K562 (cell line): ENCODE results near the gene EEF1AKMT4. TPM values are rescaled to one million over a fixed set of nuclear protein-coding genes. Genes with fewer than 3 reads are reported as not detected.

Experiments
- ATAC-seq: fragments of 200-7000 bp; cut with Tn5 transposase; 3 replicates; pipeline ENCODE4 v1.9.1; 2020; ENCODE audit warnings: moderate library complexity
- BruUV-seq: library from RNA; stranded (reverse); fragments of 400-500 nt; replicated peaks from 2 replicates; lab custom pipeline; 2021; lab: Mats Ljungman, UMichigan
- CTCF ChIA-PET: fragments of 300-600 bp; formaldehyde crosslinking; extraction: SDS; loops from one replicate; lab custom pipeline; 2021; ENCODE audit warnings: low intra/inter-chr PET ratio; lab: Yijun Ruan, JAX
- POLR2A ChIA-PET: fragments of 300-600, 350-650 bp; sonication (Branson Sonifier 250); formaldehyde crosslinking; extraction: SDS; loops from one replicate; lab custom pipeline; 2021; ENCODE audit warnings: antibody characterized with exemption, inconsistent platforms; lab: Yijun Ruan, JAX
- DNase-seq, 4 experiments: peaks; one replicate each; pipeline versions ENCODE4 v3.0.0 to v3.0.0-alpha.2; 2011 to 2018; ENCODE audit warnings: low spot score in 3 of 4, mixed read lengths in 3 of 4; ENCODE audit errors: extremely low read depth in 1 of 4
- FAIRE-seq: peaks from 2 replicates; lab custom pipeline; 2011; peaks lifted over from hg19 to GRCh38; lab: Jason Lieb, UNC
- H2AFZ ChIP-seq: 2 replicates; pipeline ENCODE4 v1.6.0; 2011; ENCODE audit warnings: low read depth, low read length, control low read depth, inconsistent platforms
- H3K27ac ChIP-seq: fragments of 200-600 bp; 3 replicates; pipeline ENCODE4 v1.8.0; 2011; ENCODE audit warnings: low read depth, mild to moderate bottlenecking, control low read depth, inconsistent platforms, low read length, moderate library complexity, mixed read lengths; ENCODE audit errors: extremely low read depth
- H3K27me3 ChIP-seq, 2 experiments: fragments of 300-600 bp in 1 of 2; 2 replicates in 1 of 2; 3 replicates in 1 of 2; pipeline versions ENCODE4 v1.6.0 to v1.8.0; 2011; ENCODE audit warnings: inconsistent platforms in 2 of 2, low read length in 2 of 2, mild to moderate bottlenecking in 1 of 2, mixed read lengths in 1 of 2, moderate library complexity in 1 of 2; ENCODE audit not compliant: control insufficient read depth in 2 of 2, insufficient read depth in 2 of 2
- H3K36me3 ChIP-seq: fragments of 300-600 bp; 3 replicates; pipeline ENCODE4 v1.8.0; 2011; ENCODE audit warnings: mild to moderate bottlenecking, low read length, inconsistent platforms; ENCODE audit not compliant: control insufficient read depth, insufficient read depth
- H3K4me1 ChIP-seq, 2 experiments: fragments of 200-600 bp in 1 of 2; replicated peaks in 1 of 2; 2 replicates in 1 of 2; 3 replicates in 1 of 2; pipeline versions ENCODE4 v1.5.1 to v1.8.0; 2011; ENCODE audit warnings: inconsistent platforms in 2 of 2, low read length in 2 of 2, mild to moderate bottlenecking in 1 of 2, mixed read lengths in 1 of 2, moderate library complexity in 1 of 2; ENCODE audit not compliant: control insufficient read depth in 2 of 2, insufficient read depth in 2 of 2
- H3K4me2 ChIP-seq: 2 replicates; pipeline ENCODE4 v1.6.1; 2011; ENCODE audit warnings: low read length, control low read depth, inconsistent platforms, mixed read lengths; ENCODE audit not compliant: insufficient read depth
- H3K4me3 ChIP-seq: fragments of 200-600 bp; sonication (generic), shearing (Covaris generic); 2 replicates; pipeline ENCODE4 v1.5.1; 2016; ENCODE audit warnings: control low read depth, inconsistent platforms
- H3K79me2 ChIP-seq: fragments of 200-600 bp; 3 replicates; pipeline ENCODE4 v1.8.0; 2011; ENCODE audit warnings: low read length, inconsistent platforms; ENCODE audit not compliant: control insufficient read depth, insufficient read depth
- H3K9ac ChIP-seq, 2 experiments: 2 replicates each; pipeline versions ENCODE4 v1.6.0 to v1.6.1; 2011; ENCODE audit warnings: low read depth in 2 of 2, low read length in 2 of 2, control low read depth in 1 of 2, inconsistent platforms in 1 of 2, mild to moderate bottlenecking in 1 of 2, mixed read lengths in 1 of 2; ENCODE audit not compliant: insufficient read depth in 1 of 2
- H3K9me1 ChIP-seq: one replicate; pipeline ENCODE4 v1.6.0; 2011; ENCODE audit warnings: inconsistent platforms, mild to moderate bottlenecking, low read length, moderate library complexity; ENCODE audit not compliant: control insufficient read depth, insufficient read depth
- H3K9me3 ChIP-seq: replicated peaks from 2 replicates; pipeline ENCODE4 v1.5.1; 2011; ENCODE audit warnings: low read depth, low read length, inconsistent platforms; ENCODE audit not compliant: control insufficient read depth, insufficient read depth
- H4K20me1 ChIP-seq: replicated peaks from 2 replicates; pipeline ENCODE4 v1.6.1; 2011; ENCODE audit warnings: low read length, inconsistent platforms, mixed read lengths; ENCODE audit not compliant: control insufficient read depth, insufficient read depth
- MED1 ChIP-seq: sonication (generic); formaldehyde crosslinking; IDR thresholded peaks from 2 replicates; pipeline ENCODE4 v1.8.1; 2023; ENCODE audit warnings: missing genetic modification reagents, borderline replicate concordance
- SPI1 ChIP-seq: IDR thresholded peaks from 2 replicates; pipeline ENCODE4 v1.6.1; 2011; ENCODE audit warnings: low read depth, low read length, control low read depth, borderline replicate concordance
- WGBS: fragments of 100-300 bp; shearing (Covaris generic); methylation state at CpG from one replicate; pipeline ENCODE4 v1.1.6; 2016; ENCODE audit warnings: low coverage, mixed read lengths; ENCODE audit not compliant: insufficient coverage; ENCODE audit errors: missing lambda C conversion rate; 5-methylcytosine and 5-hydroxymethylcytosine counted together
- in situ Hi-C: fragments of 300-500 bp; cut with MboI; formaldehyde crosslinking; loops from 4 replicates; pipeline ENCODE4 v1.15.0; 2018; ENCODE audit warnings: inconsistent platforms, mixed read lengths
- intact Hi-C: fragments of 100-400 bp; cut with micrococcal nuclease; formaldehyde crosslinking; loops from 2 replicates; pipeline ENCODE4 v1.14.2; 2022
- polyA plus RNA-seq, 8 experiments: library from polyadenylated mRNA; depleted of rRNA in 4 of 8; stranded (reverse) in 5 of 8; unstranded in 3 of 8; fragments of >200 nt; fragmentation: Nextera tagmentation in 2 of 8; fragmentation: Illumina TruSeq in 1 of 8; extraction: Ambion mirVana in 2 of 8; extraction: Trizol in 1 of 8; gene quantifications; 2 replicates each; pipeline versions ENCODE4 v1.2.1 to v1.2.3, GENCODE V29; 2011 to 2014; ENCODE audit warnings: inconsistent platforms in 1 of 8, missing spikeins in 1 of 8
- total RNA-seq, 7 experiments: library from RNA; depleted of rRNA in 6 of 7; stranded (reverse); fragments of >200 nt in 6 of 7; fragmentation: Illumina TruSeq in 2 of 7; extraction: Trizol in 2 of 7; gene quantifications; 2 replicates each; pipeline versions ENCODE4 v1.2.1 to v1.2.3, GENCODE V29; 2011 to 2021; ENCODE audit warnings: low replicate concordance in 1 of 7
- TF ChIP-seq, protein P1 (sequence below): sonication (generic); formaldehyde crosslinking; IDR thresholded peaks from 2 replicates; pipeline ENCODE4 v1.8.1; 2022; ENCODE audit warnings: missing genetic modification reagents
- TF ChIP-seq, protein P2 (sequence below): sonication (generic); formaldehyde crosslinking; IDR thresholded peaks from 2 replicates; pipeline ENCODE4 v1.8.0; 2022; ENCODE audit warnings: missing genetic modification reagents, mild to moderate bottlenecking, moderate library complexity, borderline replicate concordance

The EEF1AKMT4 gene
- total and polyA plus RNA-seq, 9 of the 15 experiments (the other 6 are each of a cell fraction or from before 2014, with no cell fraction given) = 10.3 to 49.4 (median 18.9) TPM

GRCh38 chr3:184277366-184277765 is 27.9 kb downstream of the EEF1AKMT4 start:
- WGBS = 2% methylated on average over 6 of the region's 6 CpGs
- TF ChIP-seq, protein P1, sequence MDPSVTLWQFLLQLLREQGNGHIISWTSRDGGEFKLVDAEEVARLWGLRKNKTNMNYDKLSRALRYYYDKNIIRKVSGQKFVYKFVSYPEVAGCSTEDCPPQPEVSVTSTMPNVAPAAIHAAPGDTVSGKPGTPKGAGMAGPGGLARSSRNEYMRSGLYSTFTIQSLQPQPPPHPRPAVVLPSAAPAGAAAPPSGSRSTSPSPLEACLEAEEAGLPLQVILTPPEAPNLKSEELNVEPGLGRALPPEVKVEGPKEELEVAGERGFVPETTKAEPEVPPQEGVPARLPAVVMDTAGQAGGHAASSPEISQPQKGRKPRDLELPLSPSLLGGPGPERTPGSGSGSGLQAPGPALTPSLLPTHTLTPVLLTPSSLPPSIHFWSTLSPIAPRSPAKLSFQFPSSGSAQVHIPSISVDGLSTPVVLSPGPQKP (CRISPR knock-in tag) = no peak
- peak; percentile 56; the same call in 1 of the 2 replicates for TF ChIP-seq SPI1
- TF ChIP-seq, all 486 proteins: peak for 1
- H3K9me1 ChIP-seq = no peaks in the 10 kb centered on the region
- no peak overlapping the region for H3K27ac ChIP-seq
- intact Hi-C loops (no loop called here), in situ Hi-C loops (no loop called here)
- no peak overlapping the region for H2AFZ ChIP-seq
- no peak overlapping the region for H3K4me2 ChIP-seq
- FAIRE-seq (no peak), ATAC-seq (peak; percentile 38), DNase-seq (no peak)
- no peaks in the 10 kb centered on the region for H3K79me2 ChIP-seq
- no peaks in the 10 kb centered on the region for H3K9me3 ChIP-seq
- H3K36me3 ChIP-seq = no peaks in the 10 kb centered on the region
- peaks cover 48 to 55% of the 10 kb centered on the region in 2 experiments for H3K27me3 ChIP-seq
- POLR2A ChIA-PET = interaction anchor here (1.0 kb wide), 1 partner anchor 19 kb away, joined by 4 read pairs; no protein-coding TSS in a partner anchor
- H3K9ac ChIP-seq = 0 out of 4 replicates have a peak overlapping the region, but pooled peaks of 1 of the 2 experiments have one; percentile 21
- peaks cover 0 to 8% of the 10 kb centered on the region in 2 experiments; a peak in 1 of 5 replicates for H3K4me1 ChIP-seq
- H3K4me3 ChIP-seq = no peak overlapping the region
- no peaks in the 10 kb centered on the region; the same call in 1 of the 2 replicates for H4K20me1 ChIP-seq
- BruUV-seq = no TSS peak
- CTCF ChIA-PET = no interaction called here

DNA sequence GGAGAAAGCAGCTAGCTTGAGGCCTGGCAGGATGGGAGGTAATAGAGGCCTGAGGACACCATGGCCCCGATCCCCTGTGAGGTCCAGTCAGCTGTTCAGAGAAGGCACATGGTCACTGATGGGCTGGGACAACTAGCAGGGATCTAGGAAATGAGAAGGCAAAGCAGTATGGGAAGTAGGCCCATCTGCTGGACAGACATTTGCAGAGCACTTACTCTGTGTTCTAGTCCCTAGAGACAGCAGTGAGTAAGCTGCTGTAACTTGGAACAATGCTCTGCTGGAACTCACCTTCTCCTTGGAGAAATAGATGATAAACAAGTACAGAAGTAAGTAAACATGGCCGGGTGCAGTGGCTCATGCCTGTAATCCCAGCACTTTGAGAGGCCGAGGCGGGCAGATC is 33.5 kb downstream of the EEF1AKMT4 start:
- H3K4me3 ChIP-seq = no peak overlapping the region
- no peaks in the 10 kb centered on the region for H3K4me1 ChIP-seq
- intact Hi-C loops (no loop called here), in situ Hi-C loops (no loop called here)
- no peaks in the 10 kb centered on the region for H3K9me1 ChIP-seq
- no peak overlapping the region for H3K27ac ChIP-seq
- CTCF ChIA-PET = no interaction called here
- DNase-seq (no peak), ATAC-seq (peak; percentile 17; the same call in 1 of the 3 replicates), FAIRE-seq (no peak)
- H3K9ac ChIP-seq = no peak overlapping the region
- H3K4me2 ChIP-seq = no peak overlapping the region
- no peaks in the 10 kb centered on the region for H3K36me3 ChIP-seq
- BruUV-seq = no TSS peak
- no peaks in the 10 kb centered on the region for H3K79me2 ChIP-seq
- no peak for TF ChIP-seq MED1 (CRISPR knock-in tag)
- TF ChIP-seq, protein P2, sequence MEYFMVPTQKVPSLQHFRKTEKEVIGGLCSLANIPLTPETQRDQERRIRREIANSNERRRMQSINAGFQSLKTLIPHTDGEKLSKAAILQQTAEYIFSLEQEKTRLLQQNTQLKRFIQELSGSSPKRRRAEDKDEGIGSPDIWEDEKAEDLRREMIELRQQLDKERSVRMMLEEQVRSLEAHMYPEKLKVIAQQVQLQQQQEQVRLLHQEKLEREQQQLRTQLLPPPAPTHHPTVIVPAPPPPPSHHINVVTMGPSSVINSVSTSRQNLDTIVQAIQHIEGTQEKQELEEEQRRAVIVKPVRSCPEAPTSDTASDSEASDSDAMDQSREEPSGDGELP = peak; percentile 16; the same call in 1 of the 2 replicates
- peaks cover 34 to 61% of the 10 kb centered on the region in 2 experiments for H3K27me3 ChIP-seq
- H3K9me3 ChIP-seq = no peaks in the 10 kb centered on the region
- POLR2A ChIA-PET = interaction anchor here (1.3 kb wide), 1 partner anchor 12 kb away, joined by 3 read pairs; no protein-coding TSS in a partner anchor
- WGBS = 13% methylated on average over 1 of the region's 4 CpGs
- H2AFZ ChIP-seq = no peak overlapping the region
- H4K20me1 ChIP-seq = peaks cover 12% of the 10 kb centered on the region; the same call in 1 of the 2 replicates
